ENCODE data around the gene CKM. TPM values are rescaled to one million over a fixed set of nuclear protein-coding genes. Genes with fewer than 3 reads are reported as not detected.
"Not testable (repeated sequence)": the region's sequence is repeated elsewhere in the genome, so short reads cannot be mapped to it uniquely, and the experiment has no call there.

CKM gene
- total RNA-seq, 1 donor from 2014 or later: 2,391 TPM

DNA sequence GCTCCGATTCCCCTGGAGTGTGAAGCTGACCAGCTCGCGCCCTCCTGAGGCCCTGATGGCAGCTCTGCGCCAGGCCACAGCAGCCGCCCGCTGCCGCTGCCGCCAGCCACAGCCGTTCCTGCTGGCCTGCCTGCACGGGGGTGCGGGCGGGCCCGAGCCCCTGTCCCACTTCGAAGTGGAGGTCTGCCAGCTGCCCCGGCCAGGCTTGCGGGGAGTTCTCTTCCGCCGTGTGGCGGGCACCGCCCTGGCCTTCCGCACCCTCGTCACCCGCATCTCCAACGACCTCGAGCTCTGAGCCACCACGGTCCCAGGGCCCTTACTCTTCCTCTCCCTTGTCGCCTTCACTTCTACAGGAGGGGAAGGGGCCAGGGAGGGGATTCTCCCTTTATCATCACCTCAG is 20.3 kb downstream of the CKM start:
- no peak for DNase-seq (ENCODE audit: low spot score)

DNA sequence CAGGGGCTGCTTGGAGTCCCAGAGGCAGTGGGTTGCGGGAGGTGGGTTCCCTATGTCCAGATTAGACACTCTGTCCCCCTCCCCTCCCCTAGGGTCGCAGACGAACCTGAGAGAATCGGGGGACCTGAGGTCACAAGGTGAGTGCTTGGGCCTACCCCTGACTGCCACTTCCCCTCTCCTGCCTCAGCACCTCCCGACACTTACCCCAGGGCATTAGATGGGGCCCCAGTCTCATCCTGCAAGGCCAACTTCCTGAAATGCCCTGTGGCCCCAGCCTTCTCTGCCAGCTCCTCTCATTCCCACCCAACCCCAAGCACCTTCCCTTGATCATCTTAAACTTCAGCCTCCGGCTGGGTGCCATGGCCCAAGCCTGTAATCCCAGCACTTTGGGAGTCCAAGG is 23.0 kb downstream of the CKM start:
- no peak for DNase-seq (ENCODE audit: low spot score)
- intact Hi-C loops (cut with DNase I): no loop called here

More for the DNA sequence above, 20.3 kb downstream of the CKM start:
- intact Hi-C loops (cut with DNase I): no loop called here

DNA sequence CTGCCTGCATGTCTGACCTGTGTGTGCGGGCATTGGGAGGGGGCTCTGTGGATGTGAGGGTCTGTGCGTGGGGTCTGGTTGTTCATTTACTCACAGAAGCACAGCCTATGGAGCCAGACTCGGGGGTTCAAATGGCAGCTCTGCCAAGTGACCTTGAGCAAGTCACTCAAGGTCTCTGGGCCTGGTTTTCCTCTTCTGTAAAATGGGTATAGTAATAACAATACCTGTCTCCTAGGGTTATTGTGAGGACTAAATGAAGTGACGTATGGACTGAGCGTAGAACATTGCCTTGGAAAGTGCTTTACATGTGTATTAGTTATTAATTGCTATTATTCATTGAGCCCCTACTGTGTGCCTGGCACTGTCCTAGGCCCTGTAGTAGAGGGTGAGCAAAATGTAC is 24.4 kb downstream of the CKM start:
- intact Hi-C loops (cut with DNase I): no loop called here
- no peak for DNase-seq (ENCODE audit: low spot score)

DNA sequence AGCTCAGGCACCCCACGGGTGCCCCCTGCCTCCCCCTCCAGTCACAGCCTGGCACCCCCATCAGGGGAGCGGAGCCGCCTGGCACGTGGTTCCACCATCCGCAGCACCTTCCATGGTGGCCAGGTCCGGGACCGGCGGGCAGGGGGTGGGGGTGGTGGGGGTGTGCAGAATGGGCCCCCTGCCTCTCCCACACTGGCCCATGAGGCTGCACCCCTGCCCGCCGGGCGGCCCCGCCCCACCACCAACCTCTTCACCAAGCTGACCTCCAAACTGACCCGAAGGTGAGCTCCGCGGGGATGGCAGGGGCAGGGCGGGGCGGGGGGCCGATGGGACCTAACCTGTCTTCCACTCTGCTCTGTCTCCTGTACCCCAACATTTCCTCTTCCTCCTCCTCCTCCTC is 25.0 kb downstream of the CKM start:
- intact Hi-C loops (cut with DNase I): no loop called here
- no peak for DNase-seq (ENCODE audit: low spot score)

DNA sequence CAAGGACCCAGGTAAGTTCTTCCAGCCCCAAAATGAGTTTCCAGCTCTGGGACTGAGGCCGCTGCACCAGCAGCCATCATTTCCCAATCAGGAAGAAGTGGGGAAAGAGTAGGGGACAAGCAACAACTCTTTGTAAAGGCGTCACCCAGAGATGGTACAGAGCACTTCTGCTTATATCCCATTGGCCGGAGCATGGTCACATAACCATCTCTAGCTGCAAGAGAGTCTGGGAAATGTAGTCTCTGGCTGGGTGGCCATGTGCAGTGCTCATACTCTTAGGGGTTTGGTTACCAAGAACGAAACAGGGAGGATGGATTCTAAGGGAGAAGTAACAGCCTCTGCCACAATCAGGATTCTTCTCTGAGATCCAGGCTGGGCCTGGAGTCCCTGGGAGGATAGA is 26.3 kb downstream of the CKM start:
- no peak for DNase-seq (ENCODE audit: low spot score)
- intact Hi-C loops (cut with DNase I): no loop called here

DNA sequence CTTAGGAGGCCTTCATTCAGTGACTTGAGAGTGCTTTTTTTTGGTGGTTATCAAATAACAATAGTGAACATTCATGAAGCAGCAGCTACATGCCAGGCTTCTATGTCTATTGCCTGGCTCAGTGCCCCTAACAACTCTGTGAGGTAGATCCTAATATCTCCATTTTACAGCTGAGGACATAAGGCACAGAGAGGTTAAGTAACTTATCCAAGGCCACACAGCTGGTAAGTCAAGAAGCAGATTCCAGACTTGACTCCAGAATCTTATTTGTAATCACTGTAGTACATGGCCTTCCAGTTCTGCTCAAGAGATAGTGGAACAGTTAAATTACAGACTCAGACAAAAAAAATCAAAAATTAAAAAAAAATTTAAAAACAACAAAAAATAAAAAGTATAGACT is 26.8 kb downstream of the CKM start:
- intact Hi-C loops (cut with DNase I): loop anchor here (2.0 kb wide), 1 partner anchor 27 kb away; the partner anchor contains the start of gene CKM
- DNase-seq (ENCODE audit: low spot score): no peak

DNA sequence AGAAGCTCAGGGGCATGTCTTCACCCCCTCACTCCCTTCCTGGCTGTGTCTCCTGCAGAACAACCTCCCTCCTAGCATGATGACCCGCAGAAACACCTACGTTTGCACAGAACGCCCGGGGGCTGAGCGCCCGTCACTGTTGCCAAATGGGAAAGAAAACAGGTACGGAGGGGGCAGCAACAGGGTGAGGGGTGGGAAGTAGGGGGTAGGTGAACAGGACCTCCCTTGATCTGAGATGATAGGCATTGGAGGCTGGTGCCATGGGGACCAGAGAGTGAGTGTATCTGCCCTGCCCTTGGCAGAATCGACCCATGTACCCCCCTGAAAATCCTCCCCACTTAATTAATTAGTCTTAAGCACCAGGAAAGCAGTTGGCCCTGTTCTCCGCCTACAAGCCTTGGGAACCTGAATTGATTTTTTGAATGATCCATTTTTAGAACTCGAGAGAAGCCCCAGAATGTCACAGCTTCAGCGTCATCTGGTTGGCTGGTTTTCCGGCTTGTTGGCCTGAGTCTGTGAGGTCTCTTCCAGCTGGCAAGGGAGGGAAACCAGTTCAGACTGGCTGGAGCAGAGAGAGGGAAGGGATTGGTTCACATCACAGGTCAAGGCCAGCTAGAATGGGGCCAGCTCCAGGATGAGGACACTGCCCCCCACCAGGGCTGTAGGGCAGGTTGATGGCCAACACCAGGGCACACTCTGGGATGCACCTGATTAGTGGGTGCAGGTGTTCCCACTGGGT is 28.2 kb downstream of the CKM start:
- intact Hi-C loops (cut with DNase I): loop anchor here (2.0 kb wide), 1 partner anchor 28 kb away; the partner anchor contains the start of gene CKM
- peak; percentile 82 for DNase-seq (ENCODE audit: low spot score)

DNA sequence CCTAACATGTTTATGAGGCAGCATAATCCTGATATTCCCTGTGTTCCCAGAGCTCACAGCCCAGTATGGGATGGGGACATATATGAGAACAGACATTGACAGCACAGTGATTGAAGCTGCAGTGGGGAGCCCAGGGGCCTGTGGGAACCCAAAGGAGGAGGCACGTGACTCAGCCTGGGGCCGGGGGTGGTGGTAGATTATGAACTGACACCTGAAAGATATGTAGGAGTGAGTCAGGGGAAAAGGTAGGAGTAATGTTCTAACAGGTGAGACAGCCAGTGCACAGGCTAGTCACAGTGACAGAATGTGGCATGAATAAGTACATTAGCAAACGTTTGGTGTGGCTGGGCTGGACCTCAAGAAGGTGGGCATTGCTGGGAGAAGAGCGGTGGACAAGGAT is 29.0 kb downstream of the CKM start:
- no peak for DNase-seq (ENCODE audit: low spot score)

DNA sequence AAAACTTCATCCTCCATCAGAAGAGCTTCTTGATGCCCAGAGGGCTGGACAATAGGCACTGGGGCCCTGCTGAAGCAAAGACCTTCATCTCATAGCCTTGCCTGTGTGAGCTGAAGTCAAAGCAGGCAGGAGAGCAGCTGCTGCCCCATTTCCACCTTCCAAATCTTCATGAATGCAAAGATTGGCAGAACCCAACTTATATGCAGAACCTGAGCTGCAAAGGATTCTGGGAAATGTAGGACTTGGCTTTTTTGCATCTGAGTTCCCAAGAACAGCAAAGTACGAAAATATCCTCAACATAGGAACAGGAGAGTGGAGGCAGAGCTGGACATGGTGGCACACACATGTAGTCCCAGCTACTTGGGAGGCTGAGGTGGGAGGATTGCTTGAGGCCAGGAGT is 30.8 kb downstream of the CKM start:
- DNase-seq (ENCODE audit: low spot score): no peak
- intact Hi-C loops (cut with DNase I): no loop called here

More for the DNA sequence above, 29.0 kb downstream of the CKM start:
- intact Hi-C loops (cut with DNase I): loop anchor here (2.0 kb wide), 1 partner anchor 29 kb away; the partner anchor contains the start of gene CKM

DNA sequence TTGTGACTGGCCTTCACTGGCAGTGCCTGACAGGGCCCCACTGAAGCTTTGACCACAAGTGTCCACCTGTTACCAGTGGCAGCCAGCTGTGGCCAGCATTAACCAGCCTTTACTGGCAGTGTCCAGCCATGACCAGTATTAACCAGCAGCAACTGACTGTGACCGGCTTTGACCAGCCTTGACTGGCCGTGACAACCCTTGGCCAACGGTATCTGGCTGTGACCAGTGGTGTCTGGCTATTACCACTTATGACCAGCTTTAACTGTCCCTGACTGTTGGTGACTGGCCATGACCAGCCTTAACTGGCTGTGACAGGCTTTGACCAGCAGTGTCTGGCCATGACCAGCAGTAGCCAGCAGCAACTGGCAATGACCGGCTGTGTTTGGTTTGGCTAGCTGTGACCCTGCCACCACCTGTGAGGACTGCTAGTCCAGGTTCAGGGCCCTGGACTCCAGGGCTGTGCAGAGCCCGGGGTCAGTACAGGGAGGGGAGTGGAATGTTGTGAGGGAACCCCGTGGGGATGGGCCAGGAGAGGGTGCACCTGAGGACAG is 32.2 kb downstream of the CKM start:
- no peak for DNase-seq (ENCODE audit: low spot score)
- intact Hi-C loops (cut with DNase I): no loop called here

DNA sequence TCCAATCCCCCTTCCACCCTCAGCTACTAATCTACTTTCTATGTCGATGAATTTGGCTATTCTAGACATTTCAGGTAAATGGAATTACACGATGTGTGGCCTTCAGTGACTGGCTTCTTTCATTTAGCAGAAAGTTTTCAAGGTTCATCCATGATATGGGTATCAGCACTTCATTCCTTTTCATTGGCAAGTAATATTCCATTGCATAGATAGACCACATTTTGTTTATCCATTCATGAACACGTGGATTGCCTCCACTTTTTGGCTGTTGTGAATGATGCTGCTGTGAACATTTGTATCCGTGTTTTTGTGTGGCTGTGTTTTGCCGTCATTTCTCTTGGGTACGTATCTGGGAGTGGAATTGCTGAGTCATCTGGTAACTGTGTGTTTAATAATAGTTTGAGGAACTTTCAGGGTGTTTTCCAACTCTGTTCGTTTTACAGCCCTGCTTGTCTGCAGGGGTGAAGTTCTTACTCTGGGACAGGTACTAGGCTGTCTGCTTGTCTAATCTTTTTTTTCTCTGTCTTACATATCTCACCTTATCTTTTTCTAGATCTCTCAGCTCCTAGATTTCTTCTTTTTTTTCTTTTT is 39.1 kb downstream of the CKM start:
- no peak for DNase-seq (ENCODE audit: low spot score)
- intact Hi-C loops (cut with DNase I): no loop called here

DNA sequence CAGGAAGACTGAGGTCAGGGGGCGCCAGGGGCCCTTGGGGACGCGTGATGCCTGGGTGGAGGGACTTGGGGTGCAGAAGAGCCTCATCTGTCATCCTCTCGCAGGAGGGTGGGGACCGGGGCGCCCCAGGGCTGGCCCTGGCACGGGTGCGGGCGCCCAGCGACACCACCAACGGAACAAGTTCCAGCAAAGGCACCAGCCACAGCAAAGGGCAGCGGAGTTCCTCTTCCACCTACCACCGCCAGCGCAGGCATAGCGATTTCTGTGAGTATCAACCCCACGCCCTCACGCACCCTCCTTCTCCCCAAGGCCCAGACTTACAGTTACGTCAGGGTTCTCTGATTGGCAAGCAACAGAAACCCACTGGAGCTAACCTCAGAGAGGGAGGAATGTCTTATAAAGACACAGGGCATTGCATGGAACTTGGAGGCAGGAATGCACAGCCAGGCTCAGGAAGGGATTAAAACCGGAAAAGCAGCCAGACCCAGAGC is 42.2 kb downstream of the CKM start:
- no peak for DNase-seq (ENCODE audit: low spot score)
- intact Hi-C loops (cut with DNase I): no loop called here

DNA sequence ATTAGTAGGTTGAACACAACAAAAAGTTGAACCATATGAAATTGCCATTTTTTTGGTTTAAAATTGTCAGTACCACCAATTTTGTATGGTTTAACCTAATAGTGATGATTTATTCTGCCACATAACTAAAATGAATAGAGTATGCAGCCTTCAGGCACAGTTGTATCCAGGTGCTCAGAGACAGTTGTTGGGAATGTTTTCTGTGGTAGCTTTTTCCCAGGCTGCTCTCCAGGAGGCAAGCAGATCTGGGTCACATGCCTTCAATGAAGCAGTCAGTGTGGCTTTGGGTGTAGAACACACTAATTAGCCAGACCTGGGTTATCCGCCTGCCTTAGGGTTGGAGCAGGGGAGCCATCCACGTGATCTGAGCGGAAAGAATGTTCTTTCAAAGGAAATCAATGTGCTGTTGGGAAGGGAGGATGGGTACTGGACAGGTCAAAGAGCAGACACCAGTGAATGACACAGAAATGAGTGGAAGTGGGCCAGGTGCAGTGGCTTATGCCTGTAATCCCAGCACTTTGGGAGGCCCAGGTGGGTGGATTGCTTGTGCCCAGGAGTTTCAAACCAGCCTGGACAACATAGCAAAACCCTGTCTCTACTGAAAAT is 43.0 kb downstream of the CKM start:
- intact Hi-C loops (cut with DNase I): no loop called here
- DNase-seq (ENCODE audit: low spot score): no peak

DNA sequence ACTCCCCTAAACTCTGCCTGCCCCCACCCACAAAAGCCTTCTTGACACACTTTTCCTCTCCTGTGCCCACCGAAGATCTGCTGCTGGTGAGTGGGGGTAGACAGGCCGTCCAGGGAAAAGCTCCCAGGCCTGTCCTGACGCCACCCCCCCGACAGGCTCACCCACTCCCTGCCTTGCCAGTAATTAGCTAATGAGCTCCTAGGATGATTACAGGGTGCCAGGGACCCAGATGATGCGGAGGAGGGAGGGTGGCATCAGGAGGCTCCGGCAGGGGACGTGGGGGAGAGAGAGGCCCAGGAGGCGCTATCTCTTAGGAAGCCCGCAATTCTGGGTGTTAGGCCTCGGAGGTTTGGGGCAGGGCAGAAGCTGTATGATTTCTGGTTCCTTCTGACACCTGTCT is 44.6 kb downstream of the CKM start:
- intact Hi-C loops (cut with DNase I): no loop called here
- DNase-seq (ENCODE audit: low spot score): no peak

DNA sequence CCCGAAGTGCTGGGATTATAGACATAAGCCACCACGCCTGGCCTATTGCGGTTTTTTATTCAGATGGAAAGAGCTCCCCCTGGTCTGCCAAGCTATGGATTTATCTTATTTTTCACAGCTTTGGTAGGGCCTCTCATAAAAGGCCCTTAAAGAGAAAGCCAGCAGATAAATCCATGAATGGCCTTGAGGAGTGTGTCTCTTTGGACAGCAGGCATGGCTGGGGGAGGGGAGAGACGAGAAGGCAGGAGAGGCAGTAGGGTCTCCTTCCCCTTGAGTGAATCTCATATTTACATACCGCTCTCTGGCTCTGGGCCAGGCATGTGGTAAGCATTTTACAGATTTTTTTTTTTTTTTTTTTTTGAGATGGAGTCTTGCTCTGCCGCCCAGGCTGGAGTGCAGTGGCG is 46.4 kb downstream of the CKM start:
- intact Hi-C loops (cut with DNase I): no loop called here
- no peak for DNase-seq (ENCODE audit: low spot score)

DNA sequence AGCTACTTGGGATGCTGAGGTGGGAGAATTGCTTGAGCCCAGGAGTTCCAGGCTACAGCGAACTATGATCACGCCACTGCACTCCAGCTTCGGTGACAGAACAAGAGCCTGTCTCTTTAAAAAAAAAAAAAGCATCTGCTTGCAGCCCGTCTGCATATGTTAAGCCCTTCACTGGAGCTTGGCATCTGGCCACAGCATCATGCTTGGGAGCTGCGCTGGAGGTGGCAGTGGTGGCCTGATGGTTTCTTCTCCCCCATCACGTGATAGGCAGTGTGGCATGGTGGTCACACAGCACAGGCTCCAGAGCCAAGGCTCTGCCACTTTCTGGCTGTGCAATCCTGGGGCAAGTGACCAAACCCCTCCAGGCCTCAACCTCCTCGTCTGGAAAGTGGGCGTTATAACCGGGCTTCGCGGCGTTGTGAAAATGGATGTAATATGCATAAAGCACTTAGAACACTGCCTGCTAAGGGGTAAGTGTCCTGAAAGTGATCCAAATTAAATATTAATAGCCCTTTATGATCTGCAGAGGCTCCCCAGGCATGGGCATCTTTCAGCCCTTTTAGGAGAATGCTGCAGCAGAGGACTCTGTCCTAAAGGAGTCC is 47.2 kb downstream of the CKM start:
- no peak for DNase-seq (ENCODE audit: low spot score)
- intact Hi-C loops (cut with DNase I): no loop called here

DNA sequence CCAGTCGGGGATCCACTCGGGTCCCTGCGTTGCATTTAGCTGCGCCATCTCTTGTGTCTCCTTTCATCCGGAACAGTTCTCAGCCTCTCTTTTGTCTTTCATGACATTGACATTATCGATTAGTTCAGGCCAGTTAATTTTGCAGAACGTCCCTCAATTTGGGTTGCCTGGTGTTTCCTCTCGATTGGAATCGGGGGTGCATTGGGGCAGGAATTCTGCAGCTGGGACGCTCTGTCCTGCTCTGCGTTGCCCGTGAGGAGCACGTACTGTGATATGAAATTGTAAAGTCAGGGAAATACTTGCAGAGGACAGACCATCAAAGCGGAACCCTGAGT is 49.2 kb downstream of the CKM start:
- no peak for DNase-seq (ENCODE audit: low spot score)
- intact Hi-C loops (cut with DNase I): no loop called here

DNA sequence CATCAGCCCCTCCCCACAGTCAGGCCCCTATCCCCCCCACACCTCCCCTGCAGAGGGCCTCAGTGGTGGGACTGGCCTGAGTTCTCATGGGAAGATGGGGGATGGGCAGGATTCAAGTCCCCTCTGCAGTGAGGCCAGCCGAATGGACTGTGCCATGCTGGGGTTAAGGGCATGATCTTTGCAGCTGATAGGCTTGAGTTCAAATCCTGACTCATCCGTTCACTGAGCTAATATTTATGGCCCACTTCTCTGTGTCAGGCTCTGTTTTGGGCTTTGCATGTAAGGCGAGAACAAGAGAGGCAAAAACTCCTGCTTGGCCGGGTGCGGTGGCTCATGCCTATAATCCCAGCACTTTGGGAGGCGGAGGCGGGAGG is 51.0 kb downstream of the CKM start:
- intact Hi-C loops (cut with DNase I): no loop called here
- DNase-seq (ENCODE audit: low spot score): no peak

DNA sequence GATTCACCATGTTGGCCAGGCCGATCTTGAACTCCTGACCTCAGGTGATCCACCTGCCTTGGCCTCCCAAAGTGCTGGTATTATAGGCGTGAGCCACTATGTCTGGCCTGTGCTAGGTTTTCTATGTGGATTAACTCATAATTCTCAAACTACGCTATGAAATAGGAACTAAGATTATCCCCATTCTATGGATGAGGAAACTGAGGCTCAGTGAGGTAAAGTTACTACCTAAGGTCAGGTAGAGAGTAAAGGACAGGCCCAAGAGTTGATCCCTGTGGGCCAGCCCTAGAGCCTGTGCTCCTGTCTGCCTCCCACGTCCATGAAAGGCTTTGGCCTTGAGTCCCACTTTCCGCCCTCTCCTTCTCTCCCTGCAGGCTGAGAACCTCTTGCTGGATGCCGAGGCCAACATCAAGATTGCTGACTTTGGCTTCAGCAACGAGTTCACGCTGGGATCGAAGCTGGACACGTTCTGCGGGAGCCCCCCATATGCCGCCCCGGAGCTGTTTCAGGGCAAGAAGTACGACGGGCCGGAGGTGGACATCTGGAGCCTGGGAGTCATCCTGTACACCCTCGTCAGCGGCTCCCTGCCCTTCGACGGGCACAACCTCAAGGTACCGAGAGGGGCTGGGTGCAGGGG is 51.5 kb downstream of the CKM start:
- intact Hi-C loops (cut with DNase I): no loop called here
- no peak for DNase-seq (ENCODE audit: low spot score)

DNA sequence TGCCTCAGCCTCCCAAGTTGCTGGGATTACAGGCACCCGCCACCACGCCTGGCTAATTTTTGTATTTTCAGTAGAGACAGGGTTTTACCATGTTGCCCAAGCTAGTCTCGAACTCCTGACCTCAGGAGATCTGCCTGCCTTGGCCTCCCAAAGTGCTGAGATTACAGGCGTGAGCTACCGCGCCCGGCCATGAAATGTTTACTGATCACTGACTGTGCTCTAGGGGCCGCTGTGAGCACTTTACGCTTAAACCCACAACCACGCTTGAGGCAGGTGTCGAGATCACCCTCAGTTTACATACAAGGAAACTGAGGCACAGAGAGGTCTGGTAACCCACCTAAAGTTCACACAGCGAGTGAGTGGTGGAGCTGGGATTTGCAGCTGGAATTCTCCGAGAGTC is 52.7 kb downstream of the CKM start:
- DNase-seq (ENCODE audit: low spot score); intact Hi-C loops (cut with DNase I): not testable (repeated sequence)

Measured in cardiac septum (tissue), 1 donor.